ENCODE results near the gene MRPS6. TPM values are rescaled to one million over a fixed set of nuclear protein-coding genes. Genes with fewer than 3 reads are reported as not detected.

Gene MRPS6
- total RNA-seq, 1 donor from 2014 or later: 14.2 TPM

DNA sequence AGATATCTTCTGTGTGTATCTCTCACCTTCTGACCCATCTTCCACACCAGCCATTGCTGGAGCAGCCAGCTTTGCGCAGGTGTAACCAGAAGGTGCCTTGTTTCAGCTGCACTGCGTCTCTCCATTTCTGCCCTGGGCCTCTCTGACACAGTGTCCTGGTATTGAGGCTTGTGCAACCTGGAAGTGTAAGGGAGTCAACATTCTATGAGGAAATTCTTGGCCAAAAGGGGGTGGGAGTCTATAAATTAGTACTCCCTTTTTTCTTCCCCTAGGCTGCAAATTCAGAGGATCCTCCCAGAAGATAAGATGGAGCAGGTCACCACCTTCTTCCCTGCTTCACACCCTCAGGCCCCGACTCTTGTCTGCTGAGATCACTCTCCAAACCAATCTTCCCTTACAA, 109.1 kb downstream of the MRPS6 start:
- no peaks in the 10 kb centered on the region for H3K36me3 ChIP-seq (ENCODE audit: control insufficient read depth, insufficient read depth, low read length)
- H3K4me3 ChIP-seq (ENCODE audit: low read depth, low read length): no peak overlapping the region
- DNase-seq (ENCODE audit: low read depth) (no peak), FAIRE-seq (no peak)
- TF ChIP-seq, protein P1, sequence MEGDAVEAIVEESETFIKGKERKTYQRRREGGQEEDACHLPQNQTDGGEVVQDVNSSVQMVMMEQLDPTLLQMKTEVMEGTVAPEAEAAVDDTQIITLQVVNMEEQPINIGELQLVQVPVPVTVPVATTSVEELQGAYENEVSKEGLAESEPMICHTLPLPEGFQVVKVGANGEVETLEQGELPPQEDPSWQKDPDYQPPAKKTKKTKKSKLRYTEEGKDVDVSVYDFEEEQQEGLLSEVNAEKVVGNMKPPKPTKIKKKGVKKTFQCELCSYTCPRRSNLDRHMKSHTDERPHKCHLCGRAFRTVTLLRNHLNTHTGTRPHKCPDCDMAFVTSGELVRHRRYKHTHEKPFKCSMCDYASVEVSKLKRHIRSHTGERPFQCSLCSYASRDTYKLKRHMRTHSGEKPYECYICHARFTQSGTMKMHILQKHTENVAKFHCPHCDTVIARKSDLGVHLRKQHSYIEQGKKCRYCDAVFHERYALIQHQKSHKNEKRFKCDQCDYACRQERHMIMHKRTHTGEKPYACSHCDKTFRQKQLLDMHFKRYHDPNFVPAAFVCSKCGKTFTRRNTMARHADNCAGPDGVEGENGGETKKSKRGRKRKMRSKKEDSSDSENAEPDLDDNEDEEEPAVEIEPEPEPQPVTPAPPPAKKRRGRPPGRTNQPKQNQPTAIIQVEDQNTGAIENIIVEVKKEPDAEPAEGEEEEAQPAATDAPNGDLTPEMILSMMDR (IDR thresholded peaks at IDR 0.05; ENCODE audit: insufficient read depth, low read length, severe bottlenecking): no peak
- H3K27me3 ChIP-seq (ENCODE audit: control insufficient read depth, insufficient read depth, low read length): peaks cover 2% of the 10 kb centered on the region

DNA sequence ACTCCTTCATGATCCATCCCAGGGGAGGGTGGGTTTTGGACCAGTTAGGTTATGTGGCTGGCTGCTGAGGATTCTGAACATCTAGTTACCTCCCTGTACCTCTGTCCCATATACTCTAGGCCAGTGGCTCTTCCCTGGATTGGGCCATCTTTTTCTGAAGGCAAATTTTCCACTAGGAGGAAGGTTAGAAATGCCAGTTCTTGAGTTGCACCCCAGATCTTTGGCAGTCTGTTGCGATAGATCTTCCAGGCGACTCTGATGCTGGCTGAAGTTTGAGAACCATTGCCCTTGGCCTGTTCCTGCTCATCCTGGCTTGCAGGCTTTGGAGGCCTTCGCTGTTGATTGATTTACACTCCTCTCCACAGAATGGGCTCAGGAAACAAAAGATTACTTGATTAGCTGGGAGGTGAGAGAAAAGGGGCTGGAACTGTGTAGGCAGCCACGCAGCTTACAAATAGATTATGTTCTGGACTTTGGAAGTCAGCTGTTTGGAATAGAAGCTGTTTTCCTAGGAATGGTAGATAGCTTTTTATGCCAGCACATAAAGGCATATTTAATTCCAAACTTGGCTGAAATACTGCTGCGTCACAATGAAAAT, 110.1 kb downstream of the MRPS6 start:
- no peaks in the 10 kb centered on the region for H3K36me3 ChIP-seq (ENCODE audit: control insufficient read depth, insufficient read depth, low read length)
- TF ChIP-seq, protein P1 (IDR thresholded peaks at IDR 0.05; ENCODE audit: insufficient read depth, low read length, severe bottlenecking): no peak
- DNase-seq (ENCODE audit: low read depth): no peak
- FAIRE-seq: no peak
- no peak overlapping the region for H3K4me3 ChIP-seq (ENCODE audit: low read depth, low read length)
- peaks cover 2% of the 10 kb centered on the region for H3K27me3 ChIP-seq (ENCODE audit: control insufficient read depth, insufficient read depth, low read length)

DNA sequence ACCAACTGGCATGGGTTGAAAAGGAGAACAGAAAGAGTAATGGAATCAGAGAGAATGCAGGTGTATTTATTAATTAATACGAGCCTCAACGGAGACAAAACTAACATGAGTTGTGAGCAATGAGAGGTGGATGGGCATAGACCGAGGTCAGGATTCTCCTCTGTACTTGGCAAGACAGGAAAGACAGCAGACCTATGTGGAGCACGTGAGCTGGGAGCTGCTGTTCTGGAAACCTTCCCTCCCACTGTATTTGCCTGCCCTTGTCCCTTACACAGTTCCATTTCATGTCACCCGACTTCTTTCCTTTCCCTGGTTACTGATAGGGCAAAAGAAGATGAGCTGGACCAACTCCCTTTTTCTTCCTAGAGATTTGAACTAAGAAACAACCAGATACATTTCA, 110.9 kb downstream of the MRPS6 start:
- H3K27me3 ChIP-seq (ENCODE audit: control insufficient read depth, insufficient read depth, low read length): peaks cover 2% of the 10 kb centered on the region
- H3K36me3 ChIP-seq (ENCODE audit: control insufficient read depth, insufficient read depth, low read length): no peaks in the 10 kb centered on the region
- TF ChIP-seq, protein P1 (IDR thresholded peaks at IDR 0.05; ENCODE audit: insufficient read depth, low read length, severe bottlenecking): no peak
- H3K4me3 ChIP-seq (ENCODE audit: low read depth, low read length): no peak overlapping the region
- no peak for FAIRE-seq
- DNase-seq (ENCODE audit: low read depth): no peak

DNA sequence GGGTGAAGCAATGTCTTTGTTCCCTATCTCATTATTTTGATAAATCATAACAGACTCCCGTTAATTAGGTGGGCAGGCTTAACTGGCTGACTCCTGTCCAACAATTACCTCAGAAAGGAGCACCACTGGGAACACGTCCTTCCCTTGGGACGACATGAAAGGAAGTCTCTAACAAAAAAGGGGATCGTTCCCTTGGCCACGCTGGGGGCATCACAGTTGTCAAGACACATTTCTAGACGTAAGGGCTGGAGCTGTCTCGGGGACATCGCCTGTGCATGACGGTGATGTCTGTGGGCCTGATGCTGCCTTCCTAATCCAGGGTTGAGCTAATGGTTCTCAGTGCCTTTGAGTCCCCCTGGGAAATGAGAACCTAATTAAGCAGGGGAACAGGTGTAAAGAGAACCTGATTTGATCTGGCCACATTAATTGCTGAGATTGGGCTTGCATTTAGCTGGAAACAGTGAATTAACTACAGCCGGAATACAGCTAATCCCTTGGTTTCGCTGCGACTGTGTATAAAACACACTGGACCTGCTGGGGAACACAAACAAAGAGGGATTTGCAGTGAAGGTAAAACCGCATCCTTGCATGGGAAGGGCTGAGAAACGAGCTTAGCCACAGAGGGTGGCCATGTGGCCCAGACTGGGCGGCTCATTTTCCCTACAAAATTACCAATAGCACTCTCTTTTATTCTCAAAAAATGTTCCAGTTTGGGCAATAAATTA, 111.8 kb downstream of the MRPS6 start:
- Histone ChIP-seq H3K4me3 (ENCODE audit: low read depth, low read length) (no peak overlapping the region), H3K36me3 (ENCODE audit: control insufficient read depth, insufficient read depth, low read length) (no peaks in the 10 kb centered on the region), H3K27me3 (ENCODE audit: control insufficient read depth, insufficient read depth, low read length) (peaks cover 2% of the 10 kb centered on the region)
- FAIRE-seq (no peak), DNase-seq (ENCODE audit: low read depth) (no peak)
- TF ChIP-seq, protein P1 (IDR thresholded peaks at IDR 0.05; ENCODE audit: insufficient read depth, low read length, severe bottlenecking): no peak

DNA sequence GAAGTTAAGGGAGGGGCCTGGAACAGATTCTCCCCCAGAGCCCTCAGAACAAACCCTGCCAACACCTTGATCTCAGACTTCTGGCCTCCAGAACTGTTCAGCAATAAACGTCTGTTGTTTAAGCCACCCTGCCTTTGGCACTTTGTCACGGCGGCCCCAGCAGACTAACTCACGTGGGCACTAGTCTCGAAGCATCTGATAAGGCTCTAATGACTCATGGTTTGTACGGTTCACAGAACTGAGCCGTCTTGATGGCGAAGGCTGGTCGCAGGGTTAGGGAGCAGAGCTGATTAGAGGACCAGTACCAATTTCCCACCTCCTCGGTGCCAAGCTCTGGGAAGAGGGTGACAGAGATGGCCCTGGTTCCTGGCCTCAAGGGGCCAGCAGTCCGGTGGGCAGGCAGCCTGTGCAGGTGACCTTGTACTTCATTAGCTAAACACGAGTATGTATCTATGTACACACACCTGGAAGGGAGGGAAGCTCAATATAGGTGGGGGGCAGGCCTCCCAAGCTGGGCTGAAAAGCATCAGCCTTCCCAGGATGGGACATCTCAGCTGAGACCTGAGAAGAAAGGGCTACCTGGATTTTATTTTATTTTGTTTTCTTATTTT, 112.8 kb downstream of the MRPS6 start:
- no peak for FAIRE-seq
- DNase-seq (ENCODE audit: low read depth): no peak

More for the DNA sequence above, 112.8 kb downstream of the MRPS6 start:
- H3K4me3 ChIP-seq (ENCODE audit: low read depth, low read length): no peak overlapping the region
- no peaks in the 10 kb centered on the region for H3K27me3 ChIP-seq (ENCODE audit: control insufficient read depth, insufficient read depth, low read length)
- TF ChIP-seq, protein P1 (IDR thresholded peaks at IDR 0.05; ENCODE audit: insufficient read depth, low read length, severe bottlenecking): no peak
- no peaks in the 10 kb centered on the region for H3K36me3 ChIP-seq (ENCODE audit: control insufficient read depth, insufficient read depth, low read length)
